Psoas muscle (tissue), 8 donors: ENCODE measurements around the gene CUTA. TPM values are rescaled to one million over a fixed set of nuclear protein-coding genes. Genes with fewer than 3 reads are reported as not detected.

Source experiments
- ATAC-seq, 4 donors: fragments of 200-7000 bp; cut with Tn5 transposase; one replicate each; pipeline ENCODE4 v1.9.1; 2020; ENCODE audit warnings: moderate library complexity in 3 of 4, mild to moderate bottlenecking in 2 of 4
- DNase-seq, 2 donors: peaks; one replicate each; pipeline ENCODE4 v3.0.0-alpha.2; 2020
- H3K27ac ChIP-seq: fragments of 200-600 bp; one replicate; pipeline ENCODE4 v1.8.0; 2022
- H3K27me3 ChIP-seq, 3 donors: fragments of 200-600 bp in 1 of 3; one replicate each; pipeline versions ENCODE4 v1.6.1 to v1.8.0; 2013 to 2022; ENCODE audit warnings: low read length in 2 of 3, mild to moderate bottlenecking in 2 of 3, moderate library complexity in 1 of 3; ENCODE audit not compliant: insufficient read depth in 3 of 3
- H3K36me3 ChIP-seq, 2 donors: fragments of 200-600 bp in 1 of 2; one replicate each; pipeline versions ENCODE4 v1.6.1 to v1.8.0; 2013 to 2022; ENCODE audit warnings: low read depth in 1 of 2, mild to moderate bottlenecking in 1 of 2, moderate library complexity in 1 of 2; ENCODE audit not compliant: insufficient read depth in 1 of 2
- H3K4me1 ChIP-seq: fragments of 200-600 bp; one replicate; pipeline ENCODE4 v1.8.0; 2022
- H3K4me3 ChIP-seq: fragments of 200-600 bp; one replicate; pipeline ENCODE4 v1.8.0; 2022; ENCODE audit warnings: mild to moderate bottlenecking
- H3K9me3 ChIP-seq: fragments of 200-600 bp; one replicate; pipeline ENCODE4 v1.8.0; 2022
- CTCF ChIP-seq: fragments of 200-600 bp; IDR thresholded peaks from one replicate; pipeline ENCODE4 v1.8.0; 2022; ENCODE audit warnings: antibody characterized with exemption
- WGBS, 3 donors: extraction: QIAGEN DNeasy Blood & Tissue Kit; methylation state at CpG; one replicate each; pipeline versions ENCODE4 v1.1.6 to v1.1.7; 2013; 5-methylcytosine and 5-hydroxymethylcytosine counted together
- intact Hi-C, 2 donors: fragments of 100-400 bp; cut with DNase I; formaldehyde crosslinking; loops; one replicate each; pipeline versions ENCODE4 v1.11.0 to v1.14.2; 2022
- polyA plus RNA-seq, 3 donors: library from polyadenylated mRNA; stranded (reverse); fragments of 200-250 nt; gene quantifications; one replicate each; pipeline ENCODE4 v1.2.3, GENCODE V29; 2013
- total RNA-seq, 4 donors: library from RNA; stranded (reverse); fragmentation: NEBNext Ultra II Directional in 2 of 4; extraction: Animal tissue kit (Norgen Biotek cat#: 25700) in 2 of 4; gene quantifications; one replicate each; pipeline versions ENCODE4 v1.2.1 to v1.2.4, GENCODE V29; 2021 to 2023
- donor health status: healthy with polysubstance abuse.
- donor health status: DM: no; HTN: no; CAD: no; lungs with moderate emphysema.
- donor health status: Bipolar disorder and iron deficiency.
- donor health status: healthy.
- donor health status: DM: yes; HTN: yes; CAD: no.
- donor health status: DM: no; HTN: no; CAD: no.
- donor health status: DM: no; HTN: no; CAD: no.
- donor health status: DM: yes; HTN: yes; CAD: no.

Gene CUTA
- total and polyA plus RNA-seq, 7 donors: 75.4 to 126 (median 102) TPM

GRCh38 chr6:33438978-33439594 lies 21.2 kb upstream of the CUTA start:
- Histone ChIP-seq H3K4me3 (no peak overlapping the region), H3K27ac (no peak overlapping the region), H3K36me3 (peaks cover 0 to 35% of the 10 kb centered on the region in 2 donors), H3K4me1 (peaks cover under 1% of the 10 kb centered on the region), H3K9me3 (no peaks in the 10 kb centered on the region), H3K27me3 (no peaks in the 10 kb centered on the region)
- DNase-seq (no peak), ATAC-seq (no peak)
- no peak for TF ChIP-seq CTCF
- 94 to 98% (median 97%) methylated on average over 3 of the region's 3 CpGs for WGBS, 3 donors
- intact Hi-C loops: no loop called here

GRCh38 chr6:33437666-33438065 lies 19.8 kb upstream of the CUTA start:
- TF ChIP-seq CTCF: no peak
- peaks cover 3% of the 10 kb centered on the region for H3K4me1 ChIP-seq
- ATAC-seq: no peak
- intact Hi-C loops: no loop called here
- H3K27ac ChIP-seq: no peak overlapping the region
- H3K9me3 ChIP-seq: no peaks in the 10 kb centered on the region
- 90 to 96% (median 94%) methylated on average over 17 to 18 of the region's 18 CpGs for WGBS, 3 donors
- no peaks in the 10 kb centered on the region for H3K27me3 ChIP-seq
- DNase-seq: no peak
- no peak overlapping the region for H3K4me3 ChIP-seq
- H3K36me3 ChIP-seq: peaks cover 0 to 29% of the 10 kb centered on the region in 2 donors

- Histone ChIP-seq H3K36me3 (peaks cover 0 to 29% of the 10 kb centered on the region in 2 donors), H3K27me3 (no peaks in the 10 kb centered on the region), H3K4me1 (peaks cover 3% of the 10 kb centered on the region), H3K27ac (no peak overlapping the region), H3K9me3 (no peaks in the 10 kb centered on the region), H3K4me3 (no peak overlapping the region)
- TF ChIP-seq CTCF: no peak
- DNase-seq (no peak), ATAC-seq (no peak)
- WGBS, 3 donors: 90 to 97% (median 92%) methylated on average over 3 to 4 of the region's 4 CpGs
- intact Hi-C loops: no loop called here
These were observed 17.1 kb upstream of the CUTA start for GRCh38 chr6:33434961-33435360.

- 21 to 32% (median 25%) methylated on average over 6 to 16 of the region's 17 CpGs for WGBS, 3 donors
- Histone ChIP-seq H3K27me3 (no peaks in the 10 kb centered on the region), H3K9me3 (no peaks in the 10 kb centered on the region), H3K36me3 (peaks cover 0 to 29% of the 10 kb centered on the region in 2 donors), H3K4me1 (peaks cover 3% of the 10 kb centered on the region), H3K4me3 (no peak overlapping the region), H3K27ac (no peak overlapping the region)
- DNase-seq (no peak), ATAC-seq (peak; percentile 74 to 86 (median 82))
- no peak for TF ChIP-seq CTCF
- intact Hi-C loops: no loop called here
These were observed 15.8 kb upstream of the CUTA start for GRCh38 chr6:33433544-33434191.
